Stomach smooth muscle (tissue), 2 donors: ENCODE results near the gene FBXO7.

Experiments used
- H3K27ac ChIP-seq: one replicate; pipeline ENCODE4 v1.7.0; 2013; ENCODE audit warnings: mild to moderate bottlenecking, low read length, inconsistent platforms
- H3K27me3 ChIP-seq, 2 donors: one replicate each; pipeline ENCODE4 v1.7.0; 2013; ENCODE audit warnings: low read length in 2 of 2; ENCODE audit not compliant: insufficient read depth in 2 of 2, control insufficient read depth in 1 of 2
- H3K36me3 ChIP-seq, 2 donors: one replicate each; pipeline ENCODE4 v1.7.0; 2013; ENCODE audit warnings: low read length in 2 of 2; ENCODE audit not compliant: control insufficient read depth in 2 of 2, insufficient read depth in 2 of 2
- H3K4me1 ChIP-seq: one replicate; pipeline ENCODE4 v1.7.0; 2013; ENCODE audit warnings: low read length; ENCODE audit not compliant: control insufficient read depth, insufficient read depth
- H3K4me3 ChIP-seq, 2 donors: one replicate each; pipeline ENCODE4 v1.7.0; 2013; ENCODE audit warnings: low read length in 2 of 2
- H3K9ac ChIP-seq, 2 donors: one replicate each; pipeline ENCODE4 v1.7.0; 2013; ENCODE audit warnings: low read length in 2 of 2, mild to moderate bottlenecking in 1 of 2
- H3K9me3 ChIP-seq, 2 donors: one replicate each; pipeline ENCODE4 v1.7.0; 2013; ENCODE audit warnings: low read length in 2 of 2; ENCODE audit not compliant: control insufficient read depth in 2 of 2
- donor health status: healthy.
- donor health status: Pancreatic carcinoma.

The FBXO7 gene

DNA sequence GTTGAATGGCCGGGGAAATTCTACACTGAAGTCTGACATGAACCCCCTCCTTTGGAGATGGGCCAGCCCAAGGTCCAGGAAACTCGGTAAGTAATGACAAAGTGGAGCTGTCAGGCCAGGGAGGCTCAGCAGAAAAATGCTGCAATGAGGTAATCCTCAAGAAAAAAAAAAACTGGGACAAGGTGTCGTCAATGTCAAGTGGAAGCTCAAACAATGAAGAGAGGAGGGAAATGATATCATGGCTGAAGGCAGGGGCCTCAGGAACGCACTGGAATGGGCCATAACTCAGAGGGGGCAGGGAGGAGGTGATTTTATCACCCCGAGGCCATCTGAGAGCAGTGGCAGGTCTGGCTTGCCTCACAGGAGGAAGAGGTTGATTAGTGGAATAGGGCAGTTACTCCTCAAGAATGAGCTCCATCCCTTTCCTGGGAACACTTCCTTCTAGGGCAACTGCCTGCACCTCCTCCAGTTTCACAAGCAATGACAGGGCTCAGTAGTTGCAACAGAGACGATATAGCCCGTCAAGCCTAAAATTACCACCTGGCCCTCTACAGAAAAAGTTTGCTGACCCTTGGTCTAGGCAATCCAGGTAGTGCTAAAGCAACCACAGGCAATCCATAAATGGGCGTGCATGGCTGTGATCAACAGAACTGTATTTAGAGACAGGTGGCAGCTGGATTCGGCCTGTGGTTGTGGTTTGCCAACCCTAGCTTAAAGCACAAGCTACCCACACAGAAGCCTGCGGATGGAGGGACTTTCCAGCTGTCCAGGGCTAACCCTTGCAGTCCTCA lies 65.2 kb downstream of the FBXO7 start:
- Histone ChIP-seq H3K36me3 (no peaks in the 10 kb centered on the region), H3K4me1 (peaks cover 24% of the 10 kb centered on the region), H3K9ac (no peak overlapping the region), H3K9me3 (no peaks in the 10 kb centered on the region), H3K27me3 (peaks cover 0 to 2% of the 10 kb centered on the region in 2 donors), H3K4me3 (no peak overlapping the region), H3K27ac (no peak overlapping the region)

DNA sequence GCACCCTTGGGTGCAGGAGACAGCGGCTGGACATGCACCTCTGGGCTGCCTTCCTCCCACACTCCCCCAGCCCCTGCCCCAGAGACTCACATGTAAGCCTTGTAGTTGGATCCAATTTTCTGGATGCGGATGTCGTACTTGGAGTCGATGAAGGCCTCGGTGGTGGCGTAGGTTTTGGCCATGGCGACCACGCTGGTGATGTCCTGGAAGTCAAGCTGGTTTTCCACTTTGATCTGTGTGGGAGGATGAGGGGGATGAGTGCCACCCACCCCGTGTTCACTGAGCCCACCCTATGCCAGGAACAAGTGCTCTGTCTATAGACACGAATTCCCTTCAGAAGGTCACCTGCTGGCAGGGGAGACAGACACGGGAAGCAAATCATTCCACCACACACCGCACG lies 66.9 kb downstream of the FBXO7 start:
- Histone ChIP-seq H3K27me3 (peaks cover 0 to 2% of the 10 kb centered on the region in 2 donors), H3K9me3 (no peaks in the 10 kb centered on the region), H3K27ac (no peak overlapping the region), H3K9ac (no peak overlapping the region), H3K4me1 (peaks cover 16% of the 10 kb centered on the region), H3K36me3 (no peaks in the 10 kb centered on the region), H3K4me3 (no peak overlapping the region)

DNA sequence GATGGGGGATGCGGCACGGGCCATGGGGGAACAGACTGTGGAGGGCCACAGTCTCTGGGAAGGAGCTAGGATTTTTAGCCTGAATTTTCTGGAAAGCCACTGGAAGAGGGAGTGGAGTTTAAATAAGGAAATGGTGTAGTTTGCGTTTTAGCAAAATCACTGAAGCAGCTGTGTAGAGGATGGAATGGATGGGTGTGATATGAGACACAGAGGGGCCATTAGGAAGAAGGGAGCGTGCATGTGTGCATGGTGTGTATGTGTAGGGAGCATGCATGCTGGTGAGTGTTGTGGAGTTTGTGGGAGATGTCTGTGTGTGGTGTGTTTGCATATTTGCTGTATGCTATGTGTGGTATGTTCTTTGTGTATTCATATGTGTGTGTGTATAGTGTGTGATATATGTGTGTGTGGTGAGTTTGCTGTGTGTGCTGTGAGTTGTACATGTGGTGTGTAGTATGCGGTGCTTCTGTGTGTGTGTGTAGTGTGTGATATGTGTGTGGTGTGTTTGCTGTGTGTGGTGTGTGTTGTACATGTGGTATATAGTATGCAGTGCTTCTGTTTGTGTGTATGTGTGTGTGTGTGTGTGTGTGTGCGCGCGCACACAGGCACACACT lies 67.6 kb downstream of the FBXO7 start:
- Histone ChIP-seq H3K4me1 (peaks cover 16% of the 10 kb centered on the region), H3K27me3 (peaks cover 0 to 2% of the 10 kb centered on the region in 2 donors), H3K27ac (no peak overlapping the region), H3K9ac (no peak overlapping the region), H3K36me3 (no peaks in the 10 kb centered on the region), H3K9me3 (no peaks in the 10 kb centered on the region), H3K4me3 (no peak overlapping the region)

DNA sequence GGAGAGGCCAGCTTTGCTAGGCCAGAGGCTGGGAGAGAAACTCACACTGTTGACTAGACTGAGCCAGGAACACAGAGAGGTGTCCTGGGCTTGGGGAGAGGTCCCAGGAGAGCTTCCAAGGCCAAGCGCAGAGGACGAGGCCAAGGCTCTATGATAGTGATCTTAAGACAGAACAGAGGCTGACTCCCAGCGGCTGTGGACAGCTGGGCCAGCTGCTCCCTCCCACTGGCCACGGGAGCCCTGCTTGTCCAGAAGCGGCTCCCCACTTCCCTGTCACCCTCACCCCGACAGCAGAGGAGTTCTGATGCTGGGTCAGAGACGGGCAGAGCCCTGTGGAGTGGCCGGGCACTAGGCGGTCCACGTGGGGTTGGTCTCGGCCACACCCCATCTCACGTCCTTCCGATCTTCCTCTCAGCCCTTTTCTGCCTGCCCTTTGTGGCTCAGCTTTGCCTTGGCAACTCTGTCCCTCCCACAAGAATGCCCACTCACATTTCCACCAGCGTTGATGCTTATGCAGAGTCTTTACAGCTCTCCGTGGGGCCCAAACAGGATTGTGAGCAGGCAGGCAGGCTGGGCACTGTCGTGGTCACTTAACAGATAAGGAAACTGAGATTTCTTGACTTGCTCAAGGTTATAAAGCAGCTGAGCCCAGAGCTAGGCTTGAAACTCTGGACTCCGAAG lies 68.2 kb downstream of the FBXO7 start:
- Histone ChIP-seq H3K4me1 (peaks cover 16% of the 10 kb centered on the region), H3K9me3 (no peaks in the 10 kb centered on the region)

DNA sequence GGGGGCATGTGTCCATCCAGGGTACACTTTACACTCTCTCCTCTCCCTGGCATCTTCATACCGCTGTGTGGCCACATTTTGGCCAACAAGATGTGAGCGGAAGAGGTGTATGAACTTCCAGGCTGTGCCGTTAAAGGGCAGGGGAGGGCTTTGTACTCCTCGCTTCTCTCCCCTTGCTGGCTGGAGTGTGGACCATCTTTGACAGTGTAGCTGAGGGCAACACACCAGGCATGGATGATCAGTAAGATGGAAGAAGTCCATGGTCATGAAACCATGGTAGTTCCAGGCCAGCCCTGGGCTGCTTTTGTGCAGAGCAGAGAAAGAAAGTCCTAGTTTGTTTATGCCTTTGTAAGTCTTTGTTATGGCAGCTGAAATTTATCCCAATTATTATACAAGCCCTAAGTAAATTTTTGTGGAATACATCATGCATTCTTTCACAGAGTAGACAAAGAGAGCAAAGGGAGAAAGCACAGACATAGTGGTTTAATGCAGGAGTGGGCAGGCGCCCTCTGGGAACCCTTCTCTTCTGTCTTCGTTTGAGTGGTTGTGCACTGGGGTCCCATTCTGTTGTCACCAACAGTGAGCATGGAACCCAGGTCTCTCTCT lies 70.4 kb downstream of the FBXO7 start:
- Histone ChIP-seq H3K27ac (no peak overlapping the region), H3K4me3 (no peak overlapping the region), H3K36me3 (no peaks in the 10 kb centered on the region), H3K9ac (no peak overlapping the region), H3K9me3 (no peaks in the 10 kb centered on the region), H3K27me3 (no peaks in the 10 kb centered on the region), H3K4me1 (peaks cover 16% of the 10 kb centered on the region)

More for the DNA sequence above, 68.2 kb downstream of the FBXO7 start:
- Histone ChIP-seq H3K4me3 (no peak overlapping the region), H3K27me3 (peaks cover 0 to 2% of the 10 kb centered on the region in 2 donors), H3K9ac (no peak overlapping the region), H3K27ac (peak overlapping the region; percentile 11), H3K36me3 (no peaks in the 10 kb centered on the region)

DNA sequence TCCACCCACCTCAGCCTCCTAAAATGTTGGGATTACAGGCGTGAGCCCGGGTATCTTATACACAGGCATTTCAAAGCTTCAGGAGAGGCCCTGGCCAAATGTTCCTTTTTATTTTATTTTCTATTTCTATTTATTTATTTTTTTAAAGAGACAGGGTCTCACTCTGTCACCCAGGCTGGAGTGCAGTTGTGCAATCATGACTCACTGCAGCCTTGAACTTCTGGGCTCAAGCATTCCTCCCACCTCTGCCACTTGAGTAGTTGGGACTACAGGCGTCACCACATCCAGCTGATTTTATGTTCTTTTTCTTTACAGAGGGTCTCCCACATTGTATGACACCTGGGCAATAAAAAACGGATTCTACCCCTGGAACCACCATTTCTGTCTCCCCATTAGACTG lies 71.2 kb downstream of the FBXO7 start:
- H3K4me1 ChIP-seq: peaks cover 16% of the 10 kb centered on the region
- no peaks in the 10 kb centered on the region for H3K9me3 ChIP-seq
- H3K27ac ChIP-seq: no peak overlapping the region
- no peak overlapping the region for H3K4me3 ChIP-seq
- H3K36me3 ChIP-seq: no peaks in the 10 kb centered on the region
- H3K27me3 ChIP-seq: no peaks in the 10 kb centered on the region
- no peak overlapping the region for H3K9ac ChIP-seq

DNA sequence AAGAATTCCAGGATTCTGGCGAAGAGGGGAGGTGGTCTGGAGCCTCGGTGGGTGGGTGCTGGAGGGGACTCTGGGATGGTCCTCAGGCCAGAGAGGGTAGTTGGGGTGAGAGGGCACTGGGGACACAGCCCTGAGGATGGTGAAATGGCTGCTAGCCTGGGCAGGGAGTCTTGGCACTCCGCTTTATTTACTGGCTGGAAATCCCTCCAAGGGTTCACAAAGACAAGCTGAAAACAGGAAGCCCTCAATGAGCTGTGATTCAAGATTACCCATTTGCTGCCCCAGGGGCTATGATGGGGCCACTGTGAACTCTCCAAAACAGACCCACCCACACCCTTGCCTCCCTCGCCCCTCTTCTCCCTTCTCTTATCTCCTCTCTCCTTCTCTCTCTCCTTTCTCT lies 71.9 kb downstream of the FBXO7 start:
- no peak overlapping the region for H3K4me3 ChIP-seq
- H3K27me3 ChIP-seq: no peaks in the 10 kb centered on the region
- no peaks in the 10 kb centered on the region for H3K36me3 ChIP-seq
- no peak overlapping the region for H3K9ac ChIP-seq
- peaks cover 16% of the 10 kb centered on the region for H3K4me1 ChIP-seq
- H3K9me3 ChIP-seq: no peaks in the 10 kb centered on the region
- no peak overlapping the region for H3K27ac ChIP-seq

DNA sequence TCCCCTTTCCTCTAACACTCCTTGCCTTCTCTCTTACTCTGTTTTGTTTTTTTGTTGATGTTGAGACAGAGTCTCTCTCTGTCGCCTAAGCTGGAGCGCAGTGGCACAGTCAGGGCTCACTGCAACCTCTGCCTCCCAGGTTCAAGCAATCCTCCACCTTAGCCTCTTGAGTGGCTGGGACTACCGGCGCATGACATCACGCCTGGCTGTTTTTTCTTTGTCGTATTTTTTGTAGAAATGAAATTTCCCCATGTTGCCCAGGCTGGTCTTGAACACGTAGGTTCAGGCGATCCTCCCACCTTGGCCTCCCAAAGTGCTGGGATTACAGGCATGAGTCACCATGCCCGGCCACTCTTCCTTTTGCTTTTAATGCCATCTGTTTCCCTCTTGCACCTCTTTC lies 72.3 kb downstream of the FBXO7 start:
- Histone ChIP-seq H3K36me3 (no peaks in the 10 kb centered on the region), H3K27ac (no peak overlapping the region), H3K9me3 (no peaks in the 10 kb centered on the region), H3K4me3 (no peak overlapping the region), H3K9ac (no peak overlapping the region), H3K27me3 (no peaks in the 10 kb centered on the region), H3K4me1 (peaks cover 14% of the 10 kb centered on the region)

DNA sequence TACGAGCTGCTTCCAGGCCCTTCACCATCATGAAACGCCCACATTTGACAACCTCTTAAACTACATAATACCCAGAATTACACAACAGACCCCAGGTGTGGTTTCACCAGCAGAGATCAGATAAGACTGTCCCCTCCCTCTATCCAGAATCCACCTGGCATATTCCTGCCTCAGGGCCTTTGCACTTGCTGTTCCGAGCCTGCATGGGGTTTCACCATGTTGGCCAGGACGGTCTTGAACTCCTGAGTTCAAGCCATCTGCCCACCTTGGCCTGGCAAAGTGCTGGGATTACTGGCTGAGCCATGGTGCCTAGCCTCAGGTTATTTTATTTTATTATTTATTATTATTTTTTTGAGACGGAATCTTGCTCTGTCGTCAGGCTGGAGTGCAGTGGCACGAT lies 73.4 kb downstream of the FBXO7 start:
- Histone ChIP-seq H3K4me3 (no peak overlapping the region), H3K9me3 (no peaks in the 10 kb centered on the region), H3K27ac (no peak overlapping the region), H3K4me1 (peaks cover 5% of the 10 kb centered on the region), H3K9ac (no peak overlapping the region), H3K36me3 (no peaks in the 10 kb centered on the region), H3K27me3 (no peaks in the 10 kb centered on the region)
